Activated gamma-delta T cell treated with Interleukin-2 at 50 U/mL for 16 hours (primary cell): ENCODE results near the gene RHBDL2.
"Not testable (repeated sequence)": the region's sequence is repeated elsewhere in the genome, so short reads cannot be mapped to it uniquely, and the experiment has no call there.

Experiments
- DNase-seq: peaks from one replicate; pipeline ENCODE4 v3.0.0-alpha.2; 2020

The RHBDL2 gene

GRCh38 chr1:38873027-38873969 is 68.3 kb downstream of the RHBDL2 start, which contains the start of gene MYCBP:
Gene MYCBP, minus strand, starts transcription at chr1:38873348. Its CDS starts 43 bp downstream, at chr1:38873305.
- peak; percentile 96 for DNase-seq

DNA sequence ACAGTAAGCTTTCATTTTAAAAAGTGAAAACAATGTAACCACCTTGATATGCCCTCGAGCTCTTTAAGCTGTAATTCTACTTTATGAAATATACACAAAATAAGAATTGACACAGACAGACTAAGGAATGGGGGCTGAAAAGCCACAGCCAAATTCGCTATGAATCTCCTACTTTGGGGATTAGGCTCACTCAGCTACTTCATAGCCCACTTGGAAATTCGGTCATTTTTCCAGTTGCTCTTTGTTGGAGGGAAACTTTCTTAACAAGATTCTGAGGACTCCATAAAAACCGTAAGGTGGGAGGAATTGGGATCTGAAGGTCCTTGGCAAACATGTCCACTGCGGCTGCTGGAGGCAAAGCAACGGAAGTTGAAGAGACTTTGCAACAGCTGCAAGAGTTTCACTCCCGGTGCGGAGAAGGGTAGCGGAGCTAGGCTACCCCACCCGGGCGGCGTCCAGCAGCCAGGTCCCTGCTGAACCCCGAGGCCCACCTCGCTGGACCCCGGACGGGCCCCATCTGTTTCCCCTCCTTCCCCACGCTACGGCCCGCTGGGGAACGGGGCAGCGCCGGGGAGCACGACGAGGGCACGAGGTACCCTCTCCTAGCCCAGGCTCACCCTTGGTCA is 69.1 kb downstream of the RHBDL2 start:
- peak; percentile 10 for DNase-seq

DNA sequence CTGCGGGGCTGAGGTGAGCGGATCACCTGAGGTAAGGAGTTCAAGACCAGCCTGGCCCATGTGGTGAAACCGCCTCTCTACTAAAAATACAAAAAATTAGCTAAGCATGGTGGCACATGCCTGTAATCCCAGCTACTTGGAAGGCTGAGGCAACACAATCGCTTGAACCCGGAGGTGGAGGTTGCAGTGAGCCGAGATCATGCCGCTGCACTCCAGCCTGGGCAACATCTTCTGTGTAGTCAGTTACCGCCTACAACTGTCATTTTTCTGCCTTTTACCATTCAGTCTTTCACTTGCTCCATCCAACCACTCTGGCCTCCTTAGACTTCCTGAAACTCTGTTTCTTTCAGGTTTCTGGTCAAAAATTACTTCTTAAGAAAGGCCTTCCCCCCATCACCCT is 70.6 kb downstream of the RHBDL2 start:
- DNase-seq, result no peak

DNA sequence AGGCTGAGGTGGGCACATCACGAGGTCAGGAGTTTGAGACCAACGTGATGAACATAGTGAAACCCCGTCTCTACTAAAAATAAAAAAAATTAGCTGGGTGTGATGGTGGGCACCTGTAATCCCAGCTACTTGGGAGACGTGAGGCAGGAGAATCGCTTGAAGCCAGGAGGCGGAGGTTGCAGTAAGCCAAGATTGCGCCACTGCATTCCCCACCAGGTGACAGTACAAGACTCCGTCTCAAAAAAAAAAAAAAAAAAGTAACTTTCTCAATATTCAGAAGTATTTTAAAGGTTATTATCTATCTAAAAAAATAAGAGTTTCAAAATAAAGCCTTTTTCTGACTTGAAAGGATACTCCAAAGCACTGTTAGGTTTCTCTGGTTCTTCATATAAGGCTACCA is 74.4 kb downstream of the RHBDL2 start:
- DNase-seq, result no peak

- DNase-seq, result no peak
Observed at GRCh38 chr1:38865112-38865715, 76.4 kb downstream of the RHBDL2 start.

DNA sequence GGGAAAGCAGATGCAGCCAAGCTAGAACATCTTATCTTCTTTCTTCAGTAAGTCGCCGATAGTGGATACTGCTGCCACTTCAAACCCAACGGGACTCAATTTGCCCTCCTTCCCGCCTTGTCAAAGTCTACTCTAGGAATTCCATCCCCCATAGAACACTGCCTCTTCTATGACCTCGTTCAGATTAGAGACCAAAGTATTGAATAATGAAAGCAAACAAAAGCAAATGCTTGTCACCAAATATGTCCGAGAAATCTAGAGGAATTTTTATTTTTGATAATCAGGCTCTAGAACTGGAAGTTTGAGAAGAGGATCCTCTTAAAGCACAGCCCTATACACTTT is 81.2 kb downstream of the RHBDL2 start:
- DNase-seq, result no peak

GRCh38 chr1:38859561-38860453 is 81.8 kb downstream of the RHBDL2 start, which contains the start of gene RRAGC:
Gene RRAGC, minus strand, starts transcription at chr1:38859772. Its CDS starts 126 bp downstream, at chr1:38859646.
- DNase-seq, result peak; percentile 99

GRCh38 chr1:38858833-38859560 is 82.6 kb downstream of the RHBDL2 start:
- DNase-seq, result peak; percentile 18

- DNase-seq, result no peak
Observed at GRCh38 chr1:38852780-38853179, 88.8 kb downstream of the RHBDL2 start.

GRCh38 chr1:38848071-38848470 is 93.6 kb downstream of the RHBDL2 start:
- DNase-seq, result no peak

GRCh38 chr1:38846210-38846609 is 95.4 kb downstream of the RHBDL2 start:
- no peak for DNase-seq

GRCh38 chr1:38845088-38845487 is 96.5 kb downstream of the RHBDL2 start:
- not testable (repeated sequence) for DNase-seq

- no peak for DNase-seq
Observed at GRCh38 chr1:38840281-38840680, 101.3 kb downstream of the RHBDL2 start.

GRCh38 chr1:38839363-38839762 is 102.3 kb downstream of the RHBDL2 start:
- no peak for DNase-seq

GRCh38 chr1:38836316-38836715 is 105.3 kb downstream of the RHBDL2 start:
- DNase-seq, result not testable (repeated sequence)
